ENCODE measurements around the gene TSHR.
"Not testable (repeated sequence)": the region's sequence is repeated elsewhere in the genome, so short reads cannot be mapped to it uniquely, and the experiment has no call there.

DNA sequence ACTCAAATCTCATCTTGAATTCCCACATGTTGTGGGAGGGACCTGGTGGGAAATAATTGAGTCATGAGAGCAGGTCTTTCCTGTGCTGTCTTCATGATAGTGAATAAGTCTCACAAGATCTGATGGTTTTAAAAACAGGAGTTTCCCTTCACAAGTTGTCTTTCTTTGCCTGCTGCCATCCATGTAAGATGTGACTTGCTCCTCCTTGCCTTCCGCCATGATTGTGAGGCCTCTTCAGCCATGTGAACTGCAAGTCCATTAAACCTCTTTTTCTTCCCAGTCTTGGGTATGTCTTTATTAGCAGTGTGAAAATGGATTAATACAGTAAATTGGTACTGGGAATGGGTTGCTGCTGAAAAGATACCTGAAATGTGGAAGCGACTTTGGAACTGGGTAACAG is 98.6 kb downstream of the TSHR start:
- TF ChIP-seq, protein P1, sequence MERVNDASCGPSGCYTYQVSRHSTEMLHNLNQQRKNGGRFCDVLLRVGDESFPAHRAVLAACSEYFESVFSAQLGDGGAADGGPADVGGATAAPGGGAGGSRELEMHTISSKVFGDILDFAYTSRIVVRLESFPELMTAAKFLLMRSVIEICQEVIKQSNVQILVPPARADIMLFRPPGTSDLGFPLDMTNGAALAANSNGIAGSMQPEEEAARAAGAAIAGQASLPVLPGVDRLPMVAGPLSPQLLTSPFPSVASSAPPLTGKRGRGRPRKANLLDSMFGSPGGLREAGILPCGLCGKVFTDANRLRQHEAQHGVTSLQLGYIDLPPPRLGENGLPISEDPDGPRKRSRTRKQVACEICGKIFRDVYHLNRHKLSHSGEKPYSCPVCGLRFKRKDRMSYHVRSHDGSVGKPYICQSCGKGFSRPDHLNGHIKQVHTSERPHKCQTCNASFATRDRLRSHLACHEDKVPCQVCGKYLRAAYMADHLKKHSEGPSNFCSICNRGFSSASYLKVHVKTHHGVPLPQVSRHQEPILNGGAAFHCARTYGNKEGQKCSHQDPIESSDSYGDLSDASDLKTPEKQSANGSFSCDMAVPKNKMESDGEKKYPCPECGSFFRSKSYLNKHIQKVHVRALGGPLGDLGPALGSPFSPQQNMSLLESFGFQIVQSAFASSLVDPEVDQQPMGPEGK (CRISPR knock-in tag; IDR thresholded peaks at IDR 0.05; ENCODE audit: borderline replicate concordance): not testable (repeated sequence)
- not testable (repeated sequence) for TF ChIP-seq ZNF8 (CRISPR knock-in tag; IDR thresholded peaks at IDR 0.05); ARNTL (CRISPR knock-in tag; IDR thresholded peaks at IDR 0.05; ENCODE audit: borderline replicate concordance, low read depth); GLIS3 (CRISPR knock-in tag; IDR thresholded peaks at IDR 0.05); TCF4 (CRISPR knock-in tag; IDR thresholded peaks at IDR 0.05; ENCODE audit: borderline replicate concordance); ZFP3 (CRISPR knock-in tag; IDR thresholded peaks at IDR 0.05); SNAI2 (CRISPR knock-in tag; IDR thresholded peaks at IDR 0.05)
- TF ChIP-seq, protein P2, sequence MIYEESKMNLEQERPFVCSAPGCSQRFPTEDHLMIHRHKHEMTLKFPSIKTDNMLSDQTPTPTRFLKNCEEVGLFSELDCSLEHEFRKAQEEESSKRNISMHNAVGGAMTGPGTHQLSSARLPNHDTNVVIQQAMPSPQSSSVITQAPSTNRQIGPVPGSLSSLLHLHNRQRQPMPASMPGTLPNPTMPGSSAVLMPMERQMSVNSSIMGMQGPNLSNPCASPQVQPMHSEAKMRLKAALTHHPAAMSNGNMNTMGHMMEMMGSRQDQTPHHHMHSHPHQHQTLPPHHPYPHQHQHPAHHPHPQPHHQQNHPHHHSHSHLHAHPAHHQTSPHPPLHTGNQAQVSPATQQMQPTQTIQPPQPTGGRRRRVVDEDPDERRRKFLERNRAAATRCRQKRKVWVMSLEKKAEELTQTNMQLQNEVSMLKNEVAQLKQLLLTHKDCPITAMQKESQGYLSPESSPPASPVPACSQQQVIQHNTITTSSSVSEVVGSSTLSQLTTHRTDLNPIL (CRISPR knock-in tag; IDR thresholded peaks at IDR 0.05; ENCODE audit: low read depth): not testable (repeated sequence)

All from SK-N-SH treated with all-trans-retinoic acid at 6 μM for 48 hours (cell line).